Kidney epithelial cell (primary cell): ENCODE data around the gene ITGB8. TPM values are rescaled to one million over a fixed set of nuclear protein-coding genes. Genes with fewer than 3 reads are reported as not detected.

Experiments
- DNase-seq: peaks from one replicate; pipeline ENCODE4 v3.0.0-alpha.2; 2010; ENCODE audit warnings: low read depth
- H3K27me3 ChIP-seq: 2 replicates; pipeline ENCODE4 v1.6.0; 2011; ENCODE audit warnings: low read length; ENCODE audit not compliant: control insufficient read depth, insufficient read depth
- H3K36me3 ChIP-seq: 2 replicates; pipeline ENCODE4 v1.5.1; 2011; ENCODE audit warnings: low read length; ENCODE audit not compliant: control insufficient read depth, insufficient read depth
- H3K4me3 ChIP-seq: 2 replicates; pipeline ENCODE4 v1.5.1; 2011; ENCODE audit warnings: low read depth, mild to moderate bottlenecking, control low read depth, low read length
- total RNA-seq: library from RNA; depleted of rRNA; stranded (reverse); fragments of >200 nt; gene quantifications from 2 replicates; pipeline ENCODE4 v1.2.3, GENCODE V29; 2015
- TF ChIP-seq, protein P1 (sequence below): IDR thresholded peaks from 2 replicates; pipeline ENCODE4 v1.5.1; 2011; ENCODE audit warnings: mild to moderate bottlenecking, moderate library complexity, low read length, control low read depth, inconsistent platforms; ENCODE audit not compliant: insufficient read depth, poor library complexity, severe bottlenecking

Gene ITGB8
- total RNA-seq, 1 donor from 2014 or later: 106 TPM

DNA sequence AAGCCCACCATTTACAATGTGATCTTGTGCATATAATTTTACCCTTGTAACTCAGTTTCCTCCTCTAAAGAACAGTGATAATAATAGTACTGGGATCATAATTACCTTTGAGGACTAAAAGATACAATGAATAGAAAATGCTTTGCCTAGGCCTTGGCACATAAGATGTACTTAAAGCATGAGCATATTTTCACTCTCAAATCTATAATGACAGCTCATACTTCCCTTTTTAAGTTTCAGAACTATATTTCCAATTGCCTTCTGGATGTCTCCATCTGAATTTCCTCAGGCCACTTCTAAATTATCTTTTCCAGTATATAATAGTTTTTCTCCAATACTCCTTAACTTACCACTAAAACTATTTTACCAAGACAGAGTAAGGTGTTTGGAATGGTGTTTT is 13.3 kb upstream of the ITGB8 start:
- no peak for DNase-seq

DNA sequence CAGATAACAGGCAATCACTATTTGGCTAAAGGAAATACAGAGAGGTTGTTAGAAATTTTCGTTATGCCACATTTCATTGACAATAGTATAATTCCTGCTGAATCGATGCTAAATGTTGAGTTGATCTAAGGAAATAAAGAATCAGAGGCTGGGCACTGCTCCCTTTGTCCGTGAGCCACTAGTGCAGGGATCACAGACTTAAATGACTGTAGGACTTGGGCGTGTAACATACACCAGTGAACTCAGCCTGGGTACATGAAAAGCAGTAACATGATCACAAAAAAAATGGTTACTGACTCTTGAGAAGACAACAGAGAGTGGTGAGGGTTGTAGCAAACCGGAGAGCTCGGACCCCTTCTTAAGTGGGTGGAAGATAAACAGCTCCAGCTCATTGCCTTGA is 11.8 kb upstream of the ITGB8 start:
- H3K36me3 ChIP-seq: no peaks in the 10 kb centered on the region
- TF ChIP-seq, protein P1, sequence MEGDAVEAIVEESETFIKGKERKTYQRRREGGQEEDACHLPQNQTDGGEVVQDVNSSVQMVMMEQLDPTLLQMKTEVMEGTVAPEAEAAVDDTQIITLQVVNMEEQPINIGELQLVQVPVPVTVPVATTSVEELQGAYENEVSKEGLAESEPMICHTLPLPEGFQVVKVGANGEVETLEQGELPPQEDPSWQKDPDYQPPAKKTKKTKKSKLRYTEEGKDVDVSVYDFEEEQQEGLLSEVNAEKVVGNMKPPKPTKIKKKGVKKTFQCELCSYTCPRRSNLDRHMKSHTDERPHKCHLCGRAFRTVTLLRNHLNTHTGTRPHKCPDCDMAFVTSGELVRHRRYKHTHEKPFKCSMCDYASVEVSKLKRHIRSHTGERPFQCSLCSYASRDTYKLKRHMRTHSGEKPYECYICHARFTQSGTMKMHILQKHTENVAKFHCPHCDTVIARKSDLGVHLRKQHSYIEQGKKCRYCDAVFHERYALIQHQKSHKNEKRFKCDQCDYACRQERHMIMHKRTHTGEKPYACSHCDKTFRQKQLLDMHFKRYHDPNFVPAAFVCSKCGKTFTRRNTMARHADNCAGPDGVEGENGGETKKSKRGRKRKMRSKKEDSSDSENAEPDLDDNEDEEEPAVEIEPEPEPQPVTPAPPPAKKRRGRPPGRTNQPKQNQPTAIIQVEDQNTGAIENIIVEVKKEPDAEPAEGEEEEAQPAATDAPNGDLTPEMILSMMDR: no peak
- no peak overlapping the region for H3K4me3 ChIP-seq
- H3K27me3 ChIP-seq: no peaks in the 10 kb centered on the region
- DNase-seq: no peak

More for the DNA sequence above, 13.3 kb upstream of the ITGB8 start:
- no peaks in the 10 kb centered on the region for H3K27me3 ChIP-seq
- TF ChIP-seq, protein P1: no peak
- H3K4me3 ChIP-seq: no peak overlapping the region
- H3K36me3 ChIP-seq: no peaks in the 10 kb centered on the region

DNA sequence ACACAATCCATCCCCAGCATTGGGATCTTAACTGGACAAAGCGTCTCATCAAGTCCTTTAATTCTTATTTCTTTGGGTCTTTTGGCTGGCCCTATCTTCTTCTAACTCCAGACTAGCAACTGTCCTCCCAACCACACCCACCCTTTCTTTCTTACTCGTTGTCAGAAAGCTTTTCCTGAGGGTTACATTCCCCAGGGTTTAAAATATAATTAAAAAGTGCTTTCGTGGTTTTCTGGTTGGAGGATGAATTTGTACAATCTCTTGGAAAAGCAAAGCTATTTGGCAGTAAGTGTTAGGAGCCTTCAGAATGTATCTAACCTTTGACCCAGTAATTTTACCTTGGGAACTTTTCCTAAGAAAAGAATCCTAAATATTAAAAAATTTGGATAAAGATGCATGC is 10.4 kb upstream of the ITGB8 start:
- Histone ChIP-seq H3K36me3 (no peaks in the 10 kb centered on the region), H3K27me3 (no peaks in the 10 kb centered on the region), H3K4me3 (no peak overlapping the region)
- TF ChIP-seq, protein P1: no peak
- no peak for DNase-seq

DNA sequence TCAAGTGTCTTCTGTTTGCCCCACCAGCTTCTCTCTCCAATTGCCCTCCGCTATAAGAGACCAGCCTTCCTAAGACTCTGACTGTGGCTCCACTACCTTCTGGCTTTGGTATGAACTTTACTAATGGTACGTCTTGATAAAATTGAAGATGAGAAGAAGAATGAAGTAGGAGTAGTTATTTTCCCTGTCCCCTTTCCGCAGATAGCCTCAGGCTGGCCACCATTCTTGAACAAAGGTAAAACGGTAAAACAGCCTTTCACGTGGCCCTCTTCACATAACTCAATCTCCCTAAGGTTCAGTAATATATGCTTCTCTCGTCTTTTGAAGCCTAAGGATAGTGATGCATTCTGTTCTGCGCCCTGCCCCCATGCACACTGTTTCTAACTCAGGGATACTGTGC is 9.9 kb upstream of the ITGB8 start:
- TF ChIP-seq, protein P1: no peak
- Histone ChIP-seq H3K4me3 (no peak overlapping the region), H3K36me3 (no peaks in the 10 kb centered on the region), H3K27me3 (no peaks in the 10 kb centered on the region)
- no peak for DNase-seq

DNA sequence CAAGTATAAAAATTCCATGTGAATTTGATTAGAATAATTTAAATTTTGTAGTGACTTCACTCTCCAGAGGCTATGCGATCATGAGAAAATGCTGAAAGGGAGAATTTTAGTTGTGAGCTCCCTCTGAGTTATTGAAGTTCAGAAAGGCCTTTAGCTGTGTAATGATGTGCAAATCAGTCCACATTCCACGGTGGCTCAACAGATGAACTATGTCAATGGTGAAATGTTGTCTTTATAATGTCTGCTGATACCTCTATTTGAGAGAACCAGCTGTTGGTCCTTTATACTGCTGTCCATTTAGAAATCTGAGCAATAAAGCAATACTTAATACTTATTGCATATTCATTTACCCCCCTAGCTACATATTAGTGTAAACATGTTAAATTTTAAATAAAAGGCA is 7.1 kb upstream of the ITGB8 start:
- H3K36me3 ChIP-seq: no peaks in the 10 kb centered on the region
- H3K27me3 ChIP-seq: no peaks in the 10 kb centered on the region
- TF ChIP-seq, protein P1: no peak

DNA sequence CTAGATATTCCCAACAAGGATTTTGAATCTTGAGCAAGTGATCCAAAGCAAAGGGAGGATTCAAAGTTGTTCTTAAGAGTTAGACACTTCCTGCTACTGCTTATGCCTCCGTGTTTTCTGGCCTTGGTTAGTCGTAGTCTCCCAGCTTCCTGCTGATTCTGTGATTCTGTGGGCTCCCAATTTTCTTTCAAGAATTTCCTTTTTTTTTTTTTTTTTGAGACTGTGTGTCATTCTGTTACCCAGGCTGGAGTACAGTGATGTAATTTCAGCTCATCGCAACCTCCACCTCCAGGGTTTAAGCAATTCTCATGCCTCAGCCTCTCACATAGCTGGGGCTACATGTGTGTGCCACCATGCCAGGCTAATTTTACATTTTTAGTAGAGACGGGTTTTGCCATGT is 4.4 kb upstream of the ITGB8 start:
- Histone ChIP-seq H3K27me3 (no peaks in the 10 kb centered on the region), H3K4me3 (no peak overlapping the region), H3K36me3 (no peaks in the 10 kb centered on the region)
- TF ChIP-seq, protein P1: no peak
- no peak for DNase-seq

More for the DNA sequence above, 7.1 kb upstream of the ITGB8 start:
- no peak for DNase-seq
- no peak overlapping the region for H3K4me3 ChIP-seq
